ENCODE measurements around the gene RASIP1. TPM values are rescaled to one million over a fixed set of nuclear protein-coding genes. Genes with fewer than 3 reads are reported as not detected.
A peak's percentile ranks its signal among the peaks of the same experiment; 100 is the strongest.

RASIP1 gene
- total and polyA plus RNA-seq, 2 of the 8 experiments (the other 6 are each of a cell fraction or from before 2014, with no cell fraction given), result 9.3 to 11.4 TPM

DNA sequence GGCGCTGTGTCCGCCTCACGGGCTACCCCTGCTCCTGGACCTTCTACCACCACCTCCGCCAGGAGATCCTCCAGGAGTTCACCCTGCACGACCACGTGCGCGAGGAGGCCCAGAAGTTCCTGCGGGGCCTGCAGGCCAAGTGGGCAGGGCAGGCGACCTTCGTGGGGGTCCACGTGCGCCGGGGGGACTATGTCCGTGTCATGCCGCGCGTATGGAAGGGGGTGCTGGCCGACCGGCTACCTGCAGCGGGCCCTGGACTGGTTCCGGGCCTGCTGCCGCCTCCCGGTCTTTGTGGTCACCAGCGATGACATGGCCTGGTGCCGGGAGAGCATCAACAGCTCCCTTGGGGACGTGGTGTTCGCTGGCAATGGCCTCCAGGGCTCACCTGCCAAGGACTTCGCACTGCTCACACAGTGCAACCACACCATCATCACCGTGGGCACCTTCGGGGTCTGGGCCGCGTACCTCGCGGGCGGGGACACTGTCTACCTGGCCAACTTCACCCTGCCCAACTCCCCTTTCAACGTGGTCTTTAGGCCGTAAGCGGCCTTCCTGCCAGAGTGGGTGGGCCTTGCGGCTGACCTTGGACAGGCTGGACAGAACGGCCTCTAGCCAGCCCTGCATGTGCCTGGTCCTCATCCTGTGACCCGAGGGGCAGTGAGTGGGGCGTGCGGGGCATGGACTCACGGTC, 59.8 kb downstream of the RASIP1 start:
- no peak overlapping the region for H2BK20ac ChIP-seq (ENCODE audit: low read length)
- no peak for DNase-seq (ENCODE audit: low read depth in 1 of 2, low spot score in 2 of 2)
- H3K79me2 ChIP-seq (ENCODE audit: control insufficient read depth in 1 of 2, insufficient read depth in 2 of 2, low read length in 2 of 2), result no peaks in the 10 kb centered on the region

More for the DNA sequence above, 59.8 kb downstream of the RASIP1 start:
- no peak overlapping the region for H3K27ac ChIP-seq (ENCODE audit: low read depth, low read length)
- no peak overlapping the region for H3K4ac ChIP-seq (replicated peaks; ENCODE audit: insufficient read length, low read depth, low read length)
- no peak overlapping the region for H4K8ac ChIP-seq (ENCODE audit: extremely low read depth, insufficient read depth, low read length)
- FAIRE-seq, result no peak
- H2AK5ac ChIP-seq (ENCODE audit: low read depth, low read length), result no peak overlapping the region
- no peak overlapping the region for H3K18ac ChIP-seq (ENCODE audit: extremely low read depth, low read length)
- no peak overlapping the region for H3K4me3 ChIP-seq (ENCODE audit: extremely low read depth in 1 of 4, insufficient read depth in 2 of 4, low read depth in 3 of 4, low read length in 4 of 4)
- no peak overlapping the region for H3K14ac ChIP-seq (ENCODE audit: insufficient read length)
- H3K23me2 ChIP-seq (ENCODE audit: low read depth, low read length), result no peaks in the 10 kb centered on the region
- no peaks in the 10 kb centered on the region for H3K36me3 ChIP-seq (ENCODE audit: control insufficient read depth in 2 of 4, insufficient read depth in 4 of 4, low read length in 3 of 4)
- H3K23ac ChIP-seq (ENCODE audit: insufficient read length), result no peak overlapping the region
- no peaks in the 10 kb centered on the region for H3K27me3 ChIP-seq (replicated peaks in 1 of 4; ENCODE audit: control insufficient read depth in 3 of 4, extremely low read depth in 1 of 4, insufficient read depth in 3 of 4, low read length in 3 of 4)
- H3K56ac ChIP-seq (replicated peaks; ENCODE audit: insufficient read length, low read depth, low read length), result no peak overlapping the region
- TF ChIP-seq BACH1 (IDR thresholded peaks at IDR 0.05; ENCODE audit: low read length), result no peak
- no peak for TF ChIP-seq TCF12 (IDR thresholded peaks at IDR 0.05; ENCODE audit: low read depth, low read length)
- TF ChIP-seq, protein P1, sequence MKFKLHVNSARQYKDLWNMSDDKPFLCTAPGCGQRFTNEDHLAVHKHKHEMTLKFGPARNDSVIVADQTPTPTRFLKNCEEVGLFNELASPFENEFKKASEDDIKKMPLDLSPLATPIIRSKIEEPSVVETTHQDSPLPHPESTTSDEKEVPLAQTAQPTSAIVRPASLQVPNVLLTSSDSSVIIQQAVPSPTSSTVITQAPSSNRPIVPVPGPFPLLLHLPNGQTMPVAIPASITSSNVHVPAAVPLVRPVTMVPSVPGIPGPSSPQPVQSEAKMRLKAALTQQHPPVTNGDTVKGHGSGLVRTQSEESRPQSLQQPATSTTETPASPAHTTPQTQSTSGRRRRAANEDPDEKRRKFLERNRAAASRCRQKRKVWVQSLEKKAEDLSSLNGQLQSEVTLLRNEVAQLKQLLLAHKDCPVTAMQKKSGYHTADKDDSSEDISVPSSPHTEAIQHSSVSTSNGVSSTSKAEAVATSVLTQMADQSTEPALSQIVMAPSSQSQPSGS (IDR thresholded peaks at IDR 0.05; ENCODE audit: low read length), result no peak
- no peak for TF ChIP-seq SP4 (IDR thresholded peaks at IDR 0.05; ENCODE audit: low read length)
- no peak for TF ChIP-seq ZNF274 (IDR thresholded peaks at IDR 0.05; ENCODE audit: borderline replicate concordance, extremely low read depth, low read length)
- no peak for TF ChIP-seq SIN3A (conservative IDR thresholded peaks at IDR 0.05 in 1 of 2, IDR thresholded peaks at IDR 0.05 in 1 of 2; ENCODE audit: low read depth in 1 of 2, low read length in 2 of 2)
- no peak for TF ChIP-seq HDAC2 (IDR thresholded peaks at IDR 0.05; ENCODE audit: borderline replicate concordance in 1 of 2, low read depth in 2 of 2, low read length in 2 of 2)
- ChIA-PET POLR2A (ENCODE audit: partially characterized antibody) (interaction anchor here (3.9 kb wide), 1 partner anchor 16 kb away, joined by 18 read pairs; the partner anchor contains the start of gene FUT2), CTCF (ENCODE audit: partially characterized antibody) (no interaction called here)
- no peak overlapping the region for H2AFZ ChIP-seq (ENCODE audit: low read length)
- H2BK12ac ChIP-seq (ENCODE audit: low read depth, low read length), result 0 out of 2 replicates have a peak overlapping the region, but pooled peaks have one; percentile 27
- H4K20me1 ChIP-seq (replicated peaks in 1 of 2; ENCODE audit: control insufficient read depth in 1 of 2, insufficient read depth in 2 of 2, low read length in 2 of 2), result no peaks in the 10 kb centered on the region
- H3K4me2 ChIP-seq (ENCODE audit: insufficient read depth in 1 of 2, low read depth in 2 of 2, low read length in 2 of 2), result no peak overlapping the region
- peaks cover 0 to 2% (median under 1%) of the 10 kb centered on the region in 4 experiments; a peak in 1 of 7 replicates for H3K4me1 ChIP-seq (replicated peaks in 1 of 4; ENCODE audit: control insufficient read depth in 3 of 4, insufficient read depth in 4 of 4, low read length in 3 of 4)
- WGBS, 2 experiments (ENCODE audit: extremely low coverage in 1 of 2, insufficient coverage in 1 of 2, insufficient read length in 1 of 2, insufficient replicate concordance in 2 of 2, low coverage in 1 of 2, low lambda C conversion rate in 2 of 2, missing lambda C conversion rate in 1 of 2), result 93% methylated on average over 45 of the region's 45 CpGs; no CpG with 5 or more reads in 1 of the 2 experiments
- H3K9ac ChIP-seq (replicated peaks in 1 of 4; ENCODE audit: extremely low read depth in 1 of 4, low read depth in 3 of 4, low read length in 3 of 4), result no peak overlapping the region
- no peak overlapping the region for H2BK15ac ChIP-seq (ENCODE audit: low read length)
- H3K9me3 ChIP-seq (ENCODE audit: insufficient read depth in 2 of 2, low read depth in 1 of 2, low read length in 1 of 2), result no peaks in the 10 kb centered on the region
- H3K79me1 ChIP-seq (ENCODE audit: low read depth, low read length), result no peaks in the 10 kb centered on the region
- H4K91ac ChIP-seq (replicated peaks; ENCODE audit: insufficient read length, low read length), result no peak overlapping the region
- no peak overlapping the region for H2BK120ac ChIP-seq (replicated peaks; ENCODE audit: low read depth, low read length)
- no peak overlapping the region for H2BK5ac ChIP-seq (ENCODE audit: low read depth, low read length)
- no peak overlapping the region for H4K5ac ChIP-seq (ENCODE audit: insufficient read length, low read depth, low read length)

Measured in H1 (cell line).